Left lung (tissue), 10 donors: ENCODE results near the gene PKD2L1. TPM values are rescaled to one million over a fixed set of nuclear protein-coding genes. Genes with fewer than 3 reads are reported as not detected.
"Not testable (repeated sequence)": the region's sequence is repeated elsewhere in the genome, so short reads cannot be mapped to it uniquely, and the experiment has no call there.

Source experiments
- ATAC-seq: fragments of 200-7000 bp; cut with Tn5 transposase; one replicate; pipeline ENCODE4 v1.9.1; 2020; ENCODE audit warnings: moderate library complexity
- DNase-seq, 4 donors: peaks; one replicate each; pipeline ENCODE4 v3.0.0-alpha.2; 2013 to 2020
- H3K27ac ChIP-seq, 2 donors: fragments of 200-600 bp; sonication (generic) in 1 of 2; one replicate each; pipeline versions ENCODE4 v1.5.0 to v1.8.0; 2020 to 2021
- H3K27me3 ChIP-seq, 2 donors: fragments of 200-600 bp; sonication (generic) in 1 of 2; one replicate each; pipeline versions ENCODE4 v1.5.0 to v1.8.0; 2020 to 2021
- H3K36me3 ChIP-seq, 2 donors: fragments of 200-600 bp; sonication (generic) in 1 of 2; one replicate each; pipeline versions ENCODE4 v1.5.0 to v1.8.0; 2020 to 2021
- H3K4me1 ChIP-seq, 2 donors: fragments of 200-600 bp; one replicate each; pipeline ENCODE4 v1.8.0; 2021
- H3K4me3 ChIP-seq, 2 donors: fragments of 200-600 bp; sonication (generic) in 1 of 2; one replicate each; pipeline versions ENCODE4 v1.5.0 to v1.8.0; 2020 to 2021; ENCODE audit warnings: mild to moderate bottlenecking in 1 of 2
- H3K9me3 ChIP-seq, 2 donors: fragments of 200-600 bp; sonication (generic) in 1 of 2; one replicate each; pipeline versions ENCODE4 v1.5.0 to v1.8.0; 2020 to 2021
- intact Hi-C, 2 donors: fragments of 100-400 bp; cut with DNase I; formaldehyde crosslinking; loops; one replicate each; pipeline versions ENCODE4 v1.11.2 to v1.14.2; 2022
- polyA plus RNA-seq, 6 donors: library from polyadenylated mRNA; unstranded; fragments of 120-200 nt; gene quantifications; one replicate each; pipeline ENCODE4 v1.2.1, GENCODE V29; 2013; ENCODE audit not compliant: insufficient read length in 6 of 6
- total RNA-seq, 2 donors: library from RNA; stranded (reverse); fragmentation: NEBNext Ultra II Directional; extraction: Animal tissue kit (Norgen Biotek cat#: 25700); gene quantifications; one replicate each; pipeline ENCODE4 v1.2.1, GENCODE V29; 2021
- TF ChIP-seq, protein P1 (sequence below), 2 donors: fragments of 200-600 bp; sonication (generic) in 1 of 2; IDR thresholded peaks; one replicate each; pipeline versions ENCODE4 v1.5.0 to v1.8.0; 2021; ENCODE audit warnings: antibody characterized with exemption in 2 of 2
- donor health status: DM: no; HTN: yes; CAD: no.
- donor health status: DM: no; HTN: no; CAD: no.

The PKD2L1 gene
- total and polyA plus RNA-seq, 8 donors: 0.22 to 0.47 (median 0.32) TPM; not detected in 1

DNA sequence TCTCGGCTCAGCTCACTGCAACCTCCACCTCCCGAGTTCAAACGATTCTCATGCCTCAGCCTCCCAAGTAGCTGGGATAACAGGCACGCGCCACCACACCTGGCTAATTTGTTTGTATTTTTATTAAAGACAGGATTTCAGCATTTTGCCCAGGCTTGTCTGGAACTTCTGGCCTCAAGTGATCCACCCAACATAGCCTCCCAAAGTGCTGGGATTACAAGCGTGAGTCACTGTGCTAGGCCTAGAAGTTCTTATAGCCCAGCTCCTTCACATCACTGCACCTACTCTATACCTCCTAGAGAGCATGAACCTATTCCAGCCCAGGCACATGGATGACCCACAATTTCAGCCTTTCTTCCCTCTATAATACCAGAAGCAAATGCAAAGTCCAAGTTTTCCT, 42.3 kb downstream of the PKD2L1 start:
- intact Hi-C loops: no loop called here
- TF ChIP-seq, protein P1, sequence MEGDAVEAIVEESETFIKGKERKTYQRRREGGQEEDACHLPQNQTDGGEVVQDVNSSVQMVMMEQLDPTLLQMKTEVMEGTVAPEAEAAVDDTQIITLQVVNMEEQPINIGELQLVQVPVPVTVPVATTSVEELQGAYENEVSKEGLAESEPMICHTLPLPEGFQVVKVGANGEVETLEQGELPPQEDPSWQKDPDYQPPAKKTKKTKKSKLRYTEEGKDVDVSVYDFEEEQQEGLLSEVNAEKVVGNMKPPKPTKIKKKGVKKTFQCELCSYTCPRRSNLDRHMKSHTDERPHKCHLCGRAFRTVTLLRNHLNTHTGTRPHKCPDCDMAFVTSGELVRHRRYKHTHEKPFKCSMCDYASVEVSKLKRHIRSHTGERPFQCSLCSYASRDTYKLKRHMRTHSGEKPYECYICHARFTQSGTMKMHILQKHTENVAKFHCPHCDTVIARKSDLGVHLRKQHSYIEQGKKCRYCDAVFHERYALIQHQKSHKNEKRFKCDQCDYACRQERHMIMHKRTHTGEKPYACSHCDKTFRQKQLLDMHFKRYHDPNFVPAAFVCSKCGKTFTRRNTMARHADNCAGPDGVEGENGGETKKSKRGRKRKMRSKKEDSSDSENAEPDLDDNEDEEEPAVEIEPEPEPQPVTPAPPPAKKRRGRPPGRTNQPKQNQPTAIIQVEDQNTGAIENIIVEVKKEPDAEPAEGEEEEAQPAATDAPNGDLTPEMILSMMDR (IDR thresholded peaks at IDR 0.05): no peak
- Histone ChIP-seq H3K4me3 (no peak overlapping the region), H3K27me3 (no peaks in the 10 kb centered on the region), H3K9me3 (no peaks in the 10 kb centered on the region), H3K27ac (no peak overlapping the region), H3K36me3 (peaks cover 0 to 19% of the 10 kb centered on the region in 2 donors), H3K4me1 (peaks cover 9 to 67% of the 10 kb centered on the region in 2 donors)
- DNase-seq (no peak), ATAC-seq (no peak)

DNA sequence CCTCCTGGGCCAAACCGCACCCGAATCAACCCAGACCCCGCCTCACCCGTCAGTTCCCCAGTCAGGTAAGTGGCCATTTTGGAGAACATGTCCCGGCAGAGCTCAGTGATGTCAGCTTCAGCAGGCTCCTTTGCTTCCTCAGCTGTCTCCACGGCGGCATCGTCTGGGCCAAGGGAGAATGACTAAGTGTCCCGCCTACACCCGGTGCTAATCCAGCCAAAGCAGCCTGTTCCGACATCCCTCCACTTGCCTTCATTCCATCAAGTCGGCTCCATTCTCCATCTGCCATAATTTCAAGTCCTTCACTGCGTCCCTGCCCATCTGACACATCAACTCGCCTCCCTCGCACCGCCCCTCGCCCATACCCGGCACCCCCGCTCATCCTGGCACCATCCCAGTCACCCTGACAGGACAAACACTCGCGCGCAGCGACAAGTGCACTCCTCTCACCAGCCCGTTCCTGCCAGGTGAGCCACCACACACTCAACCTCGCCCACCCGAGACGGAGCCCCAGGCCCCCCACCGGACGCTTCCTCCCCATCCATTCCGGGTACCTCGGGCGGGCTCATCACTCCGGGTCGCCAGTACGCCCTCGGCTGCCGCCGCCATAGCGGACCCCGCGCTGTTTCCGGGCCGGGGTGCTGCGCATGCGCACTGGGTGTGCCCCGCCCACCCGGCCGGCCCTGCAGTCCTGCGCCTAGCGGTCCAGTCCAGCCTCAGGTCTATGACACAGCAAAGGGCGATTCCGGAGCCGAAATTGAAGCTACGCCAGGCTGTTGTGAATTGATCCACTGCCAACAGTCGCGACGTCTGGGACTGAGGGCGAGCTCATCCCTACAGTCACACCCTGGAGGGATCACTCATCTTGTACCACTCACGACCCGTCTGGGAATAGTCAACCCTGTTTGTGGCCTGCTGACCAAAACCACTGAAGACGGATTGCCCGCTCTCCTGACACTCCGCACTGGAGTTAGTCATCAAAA, 43.7 kb downstream of the PKD2L1 start, which contains the start of gene BLOC1S2:
Gene BLOC1S2, minus strand, starts transcription at position 630 of the 983 bp plus-strand sequence. Its CDS starts 21 bp downstream, at position 609.
- peak within 1 kb of the TSS; percentile 77 to 93 for H3K4me3 ChIP-seq
- peak within 1 kb of the TSS; percentile 86 to 94 for H3K27ac ChIP-seq
- peaks cover 9 to 58% of the 10 kb centered on the region in 2 donors for H3K4me1 ChIP-seq
- H3K36me3 ChIP-seq: peaks cover 0 to 32% of the 10 kb centered on the region in 2 donors
- intact Hi-C loops: no loop called here
- DNase-seq (peak; percentile 82 to 97 (median 90)), ATAC-seq (peak; percentile 96)
- H3K9me3 ChIP-seq: no peaks in the 10 kb centered on the region
- no peaks in the 10 kb centered on the region for H3K27me3 ChIP-seq
- TF ChIP-seq, protein P1 (IDR thresholded peaks at IDR 0.05): peak in 1 of 2 donors; percentile 30

- DNase-seq, intact Hi-C loops, H3K9me3 ChIP-seq, H3K27me3 ChIP-seq, ATAC-seq: not testable (repeated sequence)
- peaks cover 0 to 42% of the 10 kb centered on the region in 2 donors for H3K36me3 ChIP-seq
- H3K4me3 ChIP-seq: peak overlapping the region in 1 of 2 donors; percentile 93
- peaks cover 9 to 50% of the 10 kb centered on the region in 2 donors for H3K4me1 ChIP-seq
- peak overlapping the region; percentile 86 to 94 for H3K27ac ChIP-seq
Measured at GRCh38 chr10:100285326-100285725, 44.7 kb downstream of the PKD2L1 start.

GRCh38 chr10:100282907-100283306, 47.1 kb downstream of the PKD2L1 start:
- H3K4me3 ChIP-seq: no peak overlapping the region
- no peaks in the 10 kb centered on the region for H3K27me3 ChIP-seq
- DNase-seq (no peak), ATAC-seq (no peak)
- H3K9me3 ChIP-seq: no peaks in the 10 kb centered on the region
- no peak overlapping the region for H3K27ac ChIP-seq
- intact Hi-C loops: no loop called here
- H3K4me1 ChIP-seq: peaks cover 9 to 46% of the 10 kb centered on the region in 2 donors
- H3K36me3 ChIP-seq: peaks cover 9 to 62% of the 10 kb centered on the region in 2 donors
- TF ChIP-seq, protein P1 (IDR thresholded peaks at IDR 0.05): no peak

DNA sequence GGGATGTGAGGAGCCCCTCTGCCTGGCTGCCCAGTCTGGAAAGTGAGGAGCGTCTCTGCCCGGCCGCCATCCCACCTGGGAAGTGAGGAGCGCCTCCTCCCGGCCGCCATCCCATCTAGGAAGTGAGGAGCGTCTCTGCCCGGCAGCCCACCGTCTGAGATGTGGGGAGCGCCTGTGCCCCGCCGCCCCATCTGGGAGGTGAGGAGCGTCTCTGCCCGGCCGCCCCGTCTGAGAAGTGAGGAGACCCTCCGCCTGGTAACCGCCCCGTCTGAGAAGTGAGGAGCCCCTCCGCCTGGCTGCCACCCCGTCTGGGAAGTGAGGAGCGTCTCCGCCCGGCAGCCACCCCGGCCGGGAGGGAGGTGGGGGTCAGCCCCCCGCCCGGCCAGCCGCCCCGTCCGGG, 53.1 kb downstream of the PKD2L1 start:
- H3K36me3 ChIP-seq: peaks cover 9 to 62% of the 10 kb centered on the region in 2 donors
- H3K4me3 ChIP-seq, H3K4me1 ChIP-seq, H3K27ac ChIP-seq, H3K27me3 ChIP-seq, H3K9me3 ChIP-seq, ATAC-seq, intact Hi-C loops, DNase-seq: not testable (repeated sequence)
